ENCODE results near the gene TP53RK.

Gene TP53RK

GRCh38 chr20:46670585-46671584 lies 18.4 kb downstream of the TP53RK start:
- TF ChIP-seq CTCF (IDR thresholded peaks at IDR 0.05) = no peak

- TF ChIP-seq CTCF (IDR thresholded peaks at IDR 0.05) = no peak
Measured at GRCh38 chr20:46670228-46670584, 19.0 kb downstream of the TP53RK start.

GRCh38 chr20:46666818-46667515 lies 22.3 kb downstream of the TP53RK start:
- no peak for TF ChIP-seq CTCF (IDR thresholded peaks at IDR 0.05)

- TF ChIP-seq CTCF (IDR thresholded peaks at IDR 0.05) = no peak
Measured at GRCh38 chr20:46666306-46666705, 22.9 kb downstream of the TP53RK start.

- no peak for TF ChIP-seq CTCF (IDR thresholded peaks at IDR 0.05)
Measured at GRCh38 chr20:46665602-46666001, 23.6 kb downstream of the TP53RK start.

GRCh38 chr20:46663531-46663930 lies 25.7 kb downstream of the TP53RK start:
- TF ChIP-seq CTCF (IDR thresholded peaks at IDR 0.05) = no peak

- no peak for TF ChIP-seq CTCF (IDR thresholded peaks at IDR 0.05)
Measured at GRCh38 chr20:46661659-46662058, 27.6 kb downstream of the TP53RK start.
